Measurements from ENCODE around the gene FRAS1. TPM values are rescaled to one million over a fixed set of nuclear protein-coding genes. Genes with fewer than 3 reads are reported as not detected.

The FRAS1 gene
- total RNA-seq, 2 experiments from 2014 or later = 0.05 to 0.22 TPM

DNA sequence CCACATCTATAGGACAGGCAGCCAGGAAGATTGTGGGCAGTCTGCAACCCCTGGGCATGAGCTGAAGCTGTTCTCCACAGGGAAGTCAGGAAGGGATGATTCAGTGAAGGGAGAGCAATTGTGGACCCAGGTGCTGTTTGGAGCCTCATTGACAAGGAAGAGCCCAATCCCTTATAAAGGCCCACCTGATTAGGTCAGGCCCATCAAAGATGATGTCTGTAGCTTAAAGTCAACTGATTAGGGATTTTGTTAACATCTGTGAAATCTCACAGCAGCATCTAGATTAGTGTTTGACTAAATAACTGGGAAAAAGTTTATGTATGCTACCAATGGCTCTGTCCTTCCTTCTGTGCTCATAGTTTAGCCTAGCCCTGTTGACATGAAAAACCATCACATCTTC, 127.5 kb downstream of the FRAS1 start:
- Mint-ChIP-seq H3K9me3 (no peaks in the 10 kb centered on the region), H3K4me1 (ENCODE audit: low read depth) (no peaks in the 10 kb centered on the region), H3K36me3 (ENCODE audit: low read depth) (no peaks in the 10 kb centered on the region), H3K4me3 (no peak overlapping the region), H3K27ac (no peak overlapping the region), H3K27me3 (peaks cover 5% of the 10 kb centered on the region)
- ATAC-seq (no peak), DNase-seq (no peak)
- CTCF ChIA-PET = no interaction called here
- TF ChIP-seq, protein P1, sequence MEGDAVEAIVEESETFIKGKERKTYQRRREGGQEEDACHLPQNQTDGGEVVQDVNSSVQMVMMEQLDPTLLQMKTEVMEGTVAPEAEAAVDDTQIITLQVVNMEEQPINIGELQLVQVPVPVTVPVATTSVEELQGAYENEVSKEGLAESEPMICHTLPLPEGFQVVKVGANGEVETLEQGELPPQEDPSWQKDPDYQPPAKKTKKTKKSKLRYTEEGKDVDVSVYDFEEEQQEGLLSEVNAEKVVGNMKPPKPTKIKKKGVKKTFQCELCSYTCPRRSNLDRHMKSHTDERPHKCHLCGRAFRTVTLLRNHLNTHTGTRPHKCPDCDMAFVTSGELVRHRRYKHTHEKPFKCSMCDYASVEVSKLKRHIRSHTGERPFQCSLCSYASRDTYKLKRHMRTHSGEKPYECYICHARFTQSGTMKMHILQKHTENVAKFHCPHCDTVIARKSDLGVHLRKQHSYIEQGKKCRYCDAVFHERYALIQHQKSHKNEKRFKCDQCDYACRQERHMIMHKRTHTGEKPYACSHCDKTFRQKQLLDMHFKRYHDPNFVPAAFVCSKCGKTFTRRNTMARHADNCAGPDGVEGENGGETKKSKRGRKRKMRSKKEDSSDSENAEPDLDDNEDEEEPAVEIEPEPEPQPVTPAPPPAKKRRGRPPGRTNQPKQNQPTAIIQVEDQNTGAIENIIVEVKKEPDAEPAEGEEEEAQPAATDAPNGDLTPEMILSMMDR (IDR thresholded peaks at IDR 0.05) = no peak
- POLR2A ChIA-PET = no interaction called here
- intact Hi-C loops (cut with micrococcal nuclease) = no loop called here

DNA sequence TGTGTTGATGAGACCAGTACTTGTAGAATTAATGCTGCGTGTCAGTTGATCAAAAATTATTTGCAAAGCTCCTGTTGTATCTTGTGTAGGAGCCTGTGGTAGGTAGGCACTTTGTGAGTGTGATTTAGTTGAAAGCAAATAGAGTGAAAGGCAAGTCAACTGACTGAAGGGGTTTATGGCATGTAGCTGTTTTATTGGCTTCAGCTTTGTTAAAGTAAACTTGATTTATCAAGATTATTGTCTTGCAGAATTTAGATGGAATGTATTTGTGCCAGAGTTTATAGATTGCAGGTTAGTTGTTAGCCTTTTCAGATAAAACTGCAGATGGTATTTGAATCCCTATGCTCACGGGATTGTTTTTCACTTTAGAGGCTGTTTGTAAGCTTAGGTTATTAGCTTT, 128.0 kb downstream of the FRAS1 start:
- Mint-ChIP-seq H3K4me1 (ENCODE audit: low read depth) (no peaks in the 10 kb centered on the region), H3K9me3 (no peaks in the 10 kb centered on the region), H3K27me3 (peaks cover 5% of the 10 kb centered on the region), H3K36me3 (ENCODE audit: low read depth) (no peaks in the 10 kb centered on the region), H3K4me3 (no peak overlapping the region), H3K27ac (no peak overlapping the region)
- ChIA-PET POLR2A (no interaction called here), CTCF (no interaction called here)
- ATAC-seq (no peak), DNase-seq (no peak)
- intact Hi-C loops (cut with micrococcal nuclease) = no loop called here
- TF ChIP-seq, protein P1 (IDR thresholded peaks at IDR 0.05) = no peak

DNA sequence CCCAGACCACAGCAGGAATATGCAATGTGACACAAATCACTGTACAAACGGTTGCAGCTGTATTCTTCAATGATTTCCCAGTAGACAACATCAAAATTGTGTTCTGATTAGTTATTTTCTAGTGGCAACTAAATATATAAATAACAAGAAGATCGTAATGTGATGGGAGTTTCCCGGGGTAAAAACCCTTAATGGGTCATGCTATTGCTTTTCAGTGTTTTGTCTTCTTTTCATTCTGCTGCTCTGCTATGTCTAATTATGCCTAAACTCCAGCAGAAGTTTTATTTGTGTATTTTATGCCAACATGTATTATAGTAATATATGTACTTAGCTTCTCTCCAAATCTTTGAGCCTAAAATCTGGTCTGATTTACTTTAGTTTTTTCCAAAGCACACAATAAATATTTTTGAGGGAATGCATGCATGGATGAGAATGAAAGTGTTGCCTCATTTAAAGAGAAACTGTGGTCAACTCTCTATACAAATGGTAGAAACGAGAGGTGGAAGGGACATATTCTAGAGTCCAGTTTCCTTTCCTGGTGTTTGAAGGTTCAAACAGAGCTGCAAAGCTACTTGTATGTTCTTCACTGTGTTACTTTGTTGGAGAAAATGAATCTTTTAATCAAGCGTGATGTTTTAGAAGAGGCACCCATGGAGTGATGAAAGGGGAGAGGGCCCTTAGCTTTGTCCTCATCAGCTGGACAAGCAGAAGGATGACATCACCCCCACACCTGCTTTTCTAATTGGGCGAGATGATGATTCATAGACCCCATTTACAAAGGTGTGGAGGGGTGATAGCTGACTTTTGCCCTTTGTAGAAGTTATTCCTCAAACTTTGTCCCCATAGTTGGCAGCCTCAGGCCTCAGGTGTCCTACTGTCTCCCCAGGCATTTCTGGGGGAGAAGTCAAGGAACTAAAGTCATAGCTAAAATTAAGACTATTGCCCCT, 129.7 kb downstream of the FRAS1 start:
- CTCF ChIA-PET = no interaction called here
- H3K4me3 Mint-ChIP-seq = no peak overlapping the region
- intact Hi-C loops (cut with micrococcal nuclease) = no loop called here
- no peak overlapping the region for H3K27ac Mint-ChIP-seq
- TF ChIP-seq, protein P1 (IDR thresholded peaks at IDR 0.05) = no peak
- DNase-seq = no peak
- POLR2A ChIA-PET = interaction anchor here (0.6 kb wide), 1 partner anchor 65 kb away, joined by 3 read pairs; no protein-coding TSS in a partner anchor
- peaks cover 5% of the 10 kb centered on the region for H3K27me3 Mint-ChIP-seq
- no peaks in the 10 kb centered on the region for H3K36me3 Mint-ChIP-seq (ENCODE audit: low read depth)
- no peaks in the 10 kb centered on the region for H3K4me1 Mint-ChIP-seq (ENCODE audit: low read depth)
- ATAC-seq = no peak
- H3K9me3 Mint-ChIP-seq = no peaks in the 10 kb centered on the region

DNA sequence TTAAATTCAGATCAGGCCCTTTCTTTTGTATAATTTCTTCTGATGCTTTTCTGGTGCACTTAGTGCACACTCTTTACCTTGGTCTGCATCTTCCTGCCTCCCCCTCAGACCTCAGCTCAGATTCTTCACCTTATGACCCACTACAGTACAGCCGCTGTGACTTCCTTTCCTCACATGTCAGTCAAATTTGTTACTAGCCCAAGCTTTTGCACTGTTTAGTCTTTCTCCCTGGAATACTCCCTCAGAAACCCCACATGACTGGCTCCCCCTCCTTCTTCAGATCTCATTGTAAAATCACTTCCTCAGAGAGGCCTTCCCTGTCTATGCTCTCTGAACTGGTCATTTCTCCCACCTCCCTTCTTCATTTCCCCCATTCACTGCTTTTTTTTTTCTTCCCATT, 132.9 kb downstream of the FRAS1 start:
- Mint-ChIP-seq H3K27me3 (no peaks in the 10 kb centered on the region), H3K4me1 (ENCODE audit: low read depth) (no peaks in the 10 kb centered on the region), H3K36me3 (ENCODE audit: low read depth) (no peaks in the 10 kb centered on the region), H3K27ac (no peak overlapping the region), H3K4me3 (no peak overlapping the region), H3K9me3 (peaks cover 1% of the 10 kb centered on the region)
- TF ChIP-seq, protein P1 (IDR thresholded peaks at IDR 0.05) = no peak
- ATAC-seq (no peak), DNase-seq (no peak)
- ChIA-PET POLR2A (no interaction called here), CTCF (no interaction called here)
- intact Hi-C loops (cut with micrococcal nuclease) = no loop called here

DNA sequence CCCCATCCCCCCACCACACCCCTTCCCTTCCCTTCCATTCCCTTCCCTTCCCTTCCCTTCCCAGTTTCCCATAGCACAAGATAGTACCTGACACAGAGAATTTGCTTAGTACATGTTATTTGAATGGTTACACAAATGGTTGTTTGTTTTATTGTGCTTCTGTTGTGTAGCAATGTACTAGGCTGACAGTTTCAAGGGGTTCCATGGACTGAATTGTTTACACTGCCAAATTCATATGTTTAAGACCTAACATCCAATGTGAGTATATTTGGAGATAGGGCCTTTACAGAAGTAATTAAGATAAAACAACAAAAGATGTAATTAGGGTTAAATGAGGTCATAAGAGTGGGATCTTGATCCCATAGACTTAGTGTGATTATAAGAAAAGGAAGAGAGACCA, 133.5 kb downstream of the FRAS1 start:
- H3K36me3 Mint-ChIP-seq (ENCODE audit: low read depth) = no peaks in the 10 kb centered on the region
- H3K4me3 Mint-ChIP-seq = no peak overlapping the region
- no peak for DNase-seq
- H3K4me1 Mint-ChIP-seq (ENCODE audit: low read depth) = no peaks in the 10 kb centered on the region
- no peak for ATAC-seq
- ChIA-PET CTCF (no interaction called here), POLR2A (no interaction called here)
- TF ChIP-seq, protein P1 (IDR thresholded peaks at IDR 0.05) = no peak
- H3K27me3 Mint-ChIP-seq = no peaks in the 10 kb centered on the region
- H3K9me3 Mint-ChIP-seq = peaks cover 2% of the 10 kb centered on the region
- H3K27ac Mint-ChIP-seq = no peak overlapping the region
- intact Hi-C loops (cut with micrococcal nuclease) = no loop called here

Data from activated CD8-positive, alpha-beta T cell treated with anti-CD3 and anti-CD28 coated beads for 36 hours (primary cell).